NCI-H446 (cell line): ENCODE data around the gene POLDIP2.

Source experiments
- DNase-seq, 2 experiments: peaks; one replicate each; lab custom pipeline; 2025; lab: John Stamatoyannopoulos, UW

POLDIP2 gene, protein sequence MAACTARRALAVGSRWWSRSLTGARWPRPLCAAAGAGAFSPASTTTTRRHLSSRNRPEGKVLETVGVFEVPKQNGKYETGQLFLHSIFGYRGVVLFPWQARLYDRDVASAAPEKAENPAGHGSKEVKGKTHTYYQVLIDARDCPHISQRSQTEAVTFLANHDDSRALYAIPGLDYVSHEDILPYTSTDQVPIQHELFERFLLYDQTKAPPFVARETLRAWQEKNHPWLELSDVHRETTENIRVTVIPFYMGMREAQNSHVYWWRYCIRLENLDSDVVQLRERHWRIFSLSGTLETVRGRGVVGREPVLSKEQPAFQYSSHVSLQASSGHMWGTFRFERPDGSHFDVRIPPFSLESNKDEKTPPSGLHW

GRCh38 chr17:28357061-28357900 lies at the start of gene POLDIP2:
POLDIP2 (minus strand) TSS chr17:28357527; CDS start chr17:28357448, 79 bp downstream.
- DNase-seq: peak; percentile 81 to 95

DNA sequence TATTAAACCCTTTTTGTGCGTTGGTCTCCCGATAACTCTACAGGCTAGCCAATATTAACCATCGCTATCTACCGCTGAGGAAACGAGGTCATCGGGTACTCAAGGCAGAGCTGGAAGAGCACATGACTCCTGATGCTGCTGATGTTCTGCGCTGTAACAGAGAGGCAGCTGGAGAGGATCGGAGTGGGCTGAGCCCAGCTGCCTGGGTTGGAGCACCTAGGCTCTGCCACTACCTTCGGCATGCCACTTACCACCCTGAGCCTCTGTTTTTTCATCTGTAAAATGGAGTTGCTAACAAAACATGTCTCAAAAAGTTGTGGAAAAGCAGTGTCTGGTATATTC lies 49.1 kb upstream of the POLDIP2 start:
- DNase-seq: no peak

DNA sequence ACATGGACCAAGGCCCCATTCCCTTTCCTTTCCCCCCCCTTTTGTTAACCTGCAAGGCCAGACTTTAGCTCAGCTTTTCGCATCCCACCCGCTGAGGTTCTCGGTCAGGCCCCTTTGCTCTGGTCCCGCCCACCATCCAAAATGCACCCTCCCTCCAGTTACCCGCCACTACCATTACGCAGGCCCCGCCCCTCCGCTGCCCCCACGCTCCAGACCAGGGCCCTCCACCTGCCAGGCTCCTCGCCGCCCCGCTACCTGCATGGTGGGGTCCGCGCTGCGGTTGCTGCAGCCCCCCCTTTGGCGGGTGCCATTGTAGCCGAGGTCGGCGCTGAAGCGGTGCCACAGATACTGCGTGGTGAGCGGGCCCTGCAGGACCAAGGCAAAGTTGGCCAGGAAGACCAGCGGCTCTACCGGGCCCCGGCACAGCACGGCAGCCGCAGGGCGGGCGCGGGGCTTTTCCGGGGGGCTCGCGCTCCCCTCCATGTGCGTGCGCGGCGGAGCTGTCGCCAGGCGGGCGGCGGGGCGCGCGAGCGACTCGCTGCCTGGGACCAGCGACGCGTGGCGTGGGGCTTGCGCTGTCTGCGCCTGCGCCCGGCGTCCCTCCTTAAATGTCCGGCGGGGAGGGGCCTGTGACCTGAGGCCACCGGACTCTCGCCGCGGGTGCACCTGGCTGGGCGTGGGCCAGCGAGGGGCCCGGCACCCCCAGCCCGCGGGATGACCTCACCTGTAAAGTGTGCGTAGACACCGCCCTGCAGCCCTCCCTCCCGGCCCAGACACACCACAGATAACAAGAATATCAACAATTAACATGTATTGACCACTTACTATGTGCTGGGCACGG lies 48.5 kb upstream of the POLDIP2 start, which contains the start of gene SLC46A1:
Gene SLC46A1 (minus strand): TSS at position 581 of the 841 bp plus-strand sequence. CDS start 98 bp downstream, at position 483.
- DNase-seq: peak; percentile 29 to 66

DNA sequence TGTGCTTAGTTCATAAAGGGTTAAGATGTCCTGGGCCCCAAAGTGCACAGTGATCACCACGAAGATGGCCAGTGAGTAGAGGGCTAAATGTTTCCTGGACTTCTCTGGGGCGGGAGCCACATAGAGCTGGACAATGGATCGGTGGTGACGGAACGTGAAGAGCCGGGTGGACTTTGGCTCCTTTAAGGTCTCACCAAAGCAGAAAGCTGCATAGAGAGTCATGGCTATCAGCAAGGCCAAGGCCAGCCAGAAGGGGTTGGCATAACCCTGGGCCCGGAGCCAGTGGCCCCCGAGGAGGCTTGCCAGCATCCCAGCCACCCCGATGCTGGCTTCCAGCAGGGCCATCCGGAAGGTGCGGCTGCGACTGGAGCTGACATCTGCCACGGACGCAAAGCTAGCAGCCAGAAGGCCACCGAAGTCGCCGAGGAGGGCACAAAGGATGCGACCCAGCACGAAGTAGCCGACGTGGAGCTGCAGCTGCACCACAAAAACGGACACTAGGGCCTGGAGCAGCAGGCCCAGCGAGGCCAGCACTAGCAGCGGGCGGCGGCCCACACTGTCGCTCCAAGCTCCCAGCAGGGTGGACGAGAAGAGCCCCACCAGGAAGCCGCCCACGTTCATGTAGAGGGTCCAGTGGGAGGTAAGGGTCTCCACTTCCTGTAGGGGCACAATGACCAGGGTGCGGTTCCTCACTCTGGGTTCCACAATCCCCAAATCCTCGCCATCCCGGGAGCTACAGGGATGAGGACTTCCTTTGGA lies 47.7 kb upstream of the POLDIP2 start:
- peak in 1 of 2 experiments; percentile 45 for DNase-seq

DNA sequence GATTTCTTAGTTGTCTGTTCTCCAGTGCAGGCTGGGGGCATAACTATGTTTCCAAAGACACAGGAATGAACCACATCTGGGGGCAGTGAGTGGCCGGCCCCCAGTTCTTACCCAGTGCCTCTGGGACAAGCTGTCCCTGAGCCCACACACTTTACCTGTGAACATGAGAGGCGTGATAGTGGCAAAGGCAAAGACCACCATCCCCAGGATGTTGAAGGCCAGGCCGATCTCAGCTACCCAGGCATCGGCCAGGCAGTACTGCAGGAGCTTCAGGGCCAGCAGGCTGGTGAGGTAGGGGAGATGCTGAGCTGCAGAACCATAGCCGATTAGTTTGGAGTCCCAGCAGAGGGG lies 47.1 kb upstream of the POLDIP2 start:
- DNase-seq: no peak

GRCh38 chr17:28404007-28404406 lies 46.7 kb upstream of the POLDIP2 start:
- no peak for DNase-seq

DNA sequence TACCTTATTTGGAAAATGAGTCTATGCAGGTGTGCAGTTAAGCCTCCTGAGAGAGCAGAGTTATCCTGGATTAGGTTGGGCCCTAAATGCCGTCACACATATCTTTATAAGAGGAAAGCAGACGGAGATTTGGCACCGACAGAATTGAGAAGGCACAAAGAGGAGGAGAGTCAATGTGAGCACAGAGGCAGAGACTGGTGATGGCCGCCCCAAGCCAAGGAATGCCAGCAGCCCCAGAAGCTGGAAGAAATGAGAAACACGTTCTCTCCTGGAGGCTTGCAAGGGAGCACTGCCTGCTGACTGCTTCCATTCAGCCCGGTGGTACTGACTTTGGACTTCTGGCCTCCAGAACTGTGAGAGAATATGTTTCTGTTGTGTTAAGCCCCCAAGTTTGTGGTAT lies 45.5 kb upstream of the POLDIP2 start:
- DNase-seq: no peak

GRCh38 chr17:28402224-28402630 lies 44.9 kb upstream of the POLDIP2 start:
- DNase-seq: no peak

- DNase-seq: no peak
Observed at GRCh38 chr17:28399808-28400207, 42.5 kb upstream of the POLDIP2 start.

DNA sequence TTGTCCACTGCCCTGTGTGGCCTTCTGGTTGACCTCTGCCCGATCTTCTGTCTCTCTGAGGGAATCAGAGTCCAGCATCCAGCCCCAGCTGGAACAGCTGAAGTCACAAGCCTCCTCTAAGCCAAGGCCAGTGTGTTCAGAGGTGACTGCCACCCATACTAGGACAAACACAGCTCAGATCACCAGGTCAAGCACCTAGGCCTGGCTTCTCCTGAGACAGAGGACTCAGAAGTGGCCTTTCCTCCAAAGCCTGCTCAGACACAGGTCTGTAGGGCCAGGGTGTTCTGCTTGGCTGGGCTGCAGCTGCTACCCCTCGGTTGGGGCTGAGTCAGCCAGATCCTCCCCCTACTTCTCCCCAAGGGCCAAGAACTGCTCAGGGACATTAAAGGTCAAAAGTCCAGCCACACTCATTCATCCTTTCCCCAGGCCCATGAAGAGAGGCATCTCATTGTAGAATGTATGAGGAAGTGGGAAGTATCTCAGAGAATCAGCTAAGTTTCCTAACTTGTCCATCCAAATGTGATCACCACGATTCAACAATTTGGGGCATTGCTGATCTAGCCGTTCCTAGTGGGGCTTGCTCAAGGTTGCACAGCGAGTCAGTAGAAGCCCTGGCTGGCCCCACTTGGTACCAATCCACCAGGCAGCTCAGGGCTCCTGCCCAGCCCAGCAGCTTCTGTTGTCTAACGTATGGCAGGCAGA lies 41.1 kb upstream of the POLDIP2 start:
- peak in 1 of 2 experiments; percentile 34 for DNase-seq

- no peak for DNase-seq
Observed at GRCh38 chr17:28397687-28398279, 40.5 kb upstream of the POLDIP2 start.

GRCh38 chr17:28397275-28397674 lies 39.9 kb upstream of the POLDIP2 start:
- DNase-seq: no peak

DNA sequence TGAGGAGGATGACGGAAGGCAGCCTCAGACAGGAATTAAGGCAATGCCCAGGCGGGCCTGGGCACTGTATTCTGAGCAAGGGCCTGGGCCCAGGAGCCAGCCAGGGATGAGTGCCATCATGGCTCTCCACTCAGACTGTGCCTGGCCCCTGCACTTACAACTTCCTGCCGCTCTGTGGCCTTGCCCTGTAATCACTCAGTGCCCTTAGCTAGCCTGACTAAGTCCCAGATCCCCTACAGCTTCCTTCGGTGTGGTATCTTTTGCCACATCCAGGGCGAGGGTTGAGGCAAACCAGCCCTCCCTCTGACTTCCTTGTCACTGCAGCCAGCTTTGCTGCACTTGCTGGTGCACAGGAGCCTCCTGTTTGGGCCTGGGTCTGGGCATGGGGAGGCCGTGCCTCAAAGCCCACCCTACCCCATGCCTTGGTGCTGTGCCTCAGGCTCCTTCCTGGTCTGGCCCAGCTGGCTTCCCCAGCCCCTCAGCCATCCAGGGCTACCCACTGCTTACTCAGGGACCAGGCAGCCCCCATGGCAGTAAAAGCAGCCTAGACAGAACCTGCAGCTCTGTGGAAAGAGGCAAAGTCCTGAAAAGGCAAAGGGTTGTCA lies 39.4 kb upstream of the POLDIP2 start:
- no peak for DNase-seq

DNA sequence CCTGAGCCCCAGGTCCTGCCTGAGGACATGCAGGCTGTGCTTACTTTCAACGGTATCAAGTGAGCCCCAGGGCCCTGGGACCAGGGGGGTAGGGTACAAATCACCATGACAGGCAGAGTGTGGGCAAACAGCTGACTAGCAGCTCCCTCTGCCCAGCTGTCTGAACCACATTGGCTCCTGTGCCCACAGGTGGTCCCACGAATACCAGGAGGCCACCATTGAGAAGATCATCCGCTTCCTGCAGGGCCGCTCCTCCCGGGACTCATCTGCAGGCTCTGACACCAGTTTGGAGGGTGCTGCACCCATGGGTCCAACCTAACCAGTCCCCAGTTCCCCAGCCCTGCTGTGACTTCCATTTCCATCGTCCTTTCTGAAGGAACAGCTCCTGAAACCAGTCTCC lies 38.6 kb upstream of the POLDIP2 start:
- DNase-seq: no peak

DNA sequence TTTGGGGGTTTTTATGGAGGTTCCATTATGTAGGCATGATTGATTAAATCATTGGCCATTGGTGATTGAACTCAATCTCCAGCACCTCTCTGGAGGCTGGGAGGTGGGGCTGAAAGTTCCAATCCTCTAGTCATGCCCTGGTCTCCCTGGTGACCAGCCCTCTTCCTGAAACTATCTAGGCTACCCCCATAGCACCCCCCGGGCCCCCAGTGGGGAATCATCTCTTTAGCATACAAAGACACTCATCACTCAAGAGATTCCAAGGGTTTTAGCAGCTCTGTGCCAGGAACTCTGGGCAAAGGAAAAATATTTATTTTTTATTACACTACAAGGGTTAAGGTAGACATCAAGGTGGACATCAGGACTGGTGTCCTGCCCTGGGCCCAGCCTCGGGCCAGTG lies 38.1 kb upstream of the POLDIP2 start:
- DNase-seq: no peak

GRCh38 chr17:28394337-28395116 lies 37.2 kb upstream of the POLDIP2 start:
- no peak for DNase-seq

GRCh38 chr17:28392491-28392890 lies 35.2 kb upstream of the POLDIP2 start:
- DNase-seq: peak in 1 of 2 experiments; percentile 50

- no peak for DNase-seq
Observed at GRCh38 chr17:28391401-28391800, 34.1 kb upstream of the POLDIP2 start.

DNA sequence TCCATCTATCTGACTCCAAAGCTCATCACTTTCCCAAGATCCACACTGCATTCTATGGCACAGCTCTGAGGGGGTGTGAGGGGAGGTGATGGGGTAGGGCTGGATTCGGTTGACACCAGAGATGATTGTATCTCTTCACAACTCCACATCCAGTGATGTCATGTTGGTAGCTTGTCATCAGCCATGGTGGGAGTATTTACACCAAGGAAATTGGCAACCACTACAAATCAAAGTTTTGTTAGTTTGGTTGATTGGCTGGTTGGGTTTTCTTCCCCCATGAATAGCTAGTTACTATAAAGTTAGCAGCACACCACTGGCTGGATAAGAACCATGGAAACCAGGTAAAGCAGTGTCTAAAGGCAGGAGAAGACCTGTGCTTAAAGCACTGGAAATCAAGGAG lies 33.7 kb upstream of the POLDIP2 start:
- no peak for DNase-seq
